Loucy (cell line): Measurements from ENCODE around the gene PPIA.
A peak's percentile ranks its signal among the peaks of the same experiment; 100 is the strongest.

ENCODE experiments used
- H2AFZ ChIP-seq: fragments of 200-600 bp; sonication (generic); 2 replicates; pipeline ENCODE4 v1.6.0; 2016; ENCODE audit warnings: antibody characterized with exemption, mild to moderate bottlenecking, low read length, moderate library complexity
- H3F3A ChIP-seq: fragments of 200-600 bp; 2 replicates; pipeline ENCODE4 v1.6.0; 2016; ENCODE audit warnings: antibody characterized with exemption, low read depth, mild to moderate bottlenecking
- H3K27me3 ChIP-seq: fragments of 200-600 bp; sonication (generic); 2 replicates; pipeline ENCODE4 v1.6.1; 2014; ENCODE audit warnings: low read length, mild to moderate bottlenecking; ENCODE audit not compliant: insufficient read depth, poor library complexity, severe bottlenecking
- H3K36me3 ChIP-seq: fragments of 200-600 bp; sonication (generic); 2 replicates; pipeline ENCODE4 v1.6.1; 2016; ENCODE audit warnings: low read length; ENCODE audit not compliant: insufficient read depth
- H3K4me1 ChIP-seq: fragments of 200-600 bp; sonication (generic); 2 replicates; pipeline ENCODE4 v1.5.1; 2014; ENCODE audit warnings: low read length, mild to moderate bottlenecking; ENCODE audit not compliant: insufficient read depth, poor library complexity, severe bottlenecking
- H3K4me2 ChIP-seq: fragments of 200-600 bp; sonication (generic); 2 replicates; pipeline ENCODE4 v1.6.0; 2014; ENCODE audit warnings: antibody characterized with exemption, low read length, low read depth, mild to moderate bottlenecking; ENCODE audit not compliant: poor library complexity, severe bottlenecking
- H3K4me3 ChIP-seq: fragments of 200-600 bp; sonication (generic); 2 replicates; pipeline ENCODE4 v1.5.1; 2014; ENCODE audit warnings: low read length, mild to moderate bottlenecking, mixed read lengths; ENCODE audit not compliant: poor library complexity, severe bottlenecking
- H3K79me2 ChIP-seq: fragments of 200-600 bp; sonication (generic); 2 replicates; pipeline ENCODE4 v1.6.1; 2014; ENCODE audit warnings: low read length; ENCODE audit not compliant: insufficient read depth
- H3K9ac ChIP-seq: fragments of 200-600 bp; sonication (generic); 2 replicates; pipeline ENCODE4 v1.6.0; 2014; ENCODE audit warnings: mild to moderate bottlenecking, low read depth, low read length, moderate library complexity; ENCODE audit not compliant: poor library complexity, severe bottlenecking
- H3K9me2 ChIP-seq: fragments of 200-600 bp; sonication (generic); replicated peaks from 2 replicates; pipeline ENCODE4 v1.6.1; 2016; ENCODE audit warnings: low read depth, low read length, mixed read lengths
- H3K9me3 ChIP-seq: fragments of 200-600 bp; sonication (generic); 2 replicates; pipeline ENCODE4 v1.6.1; 2014; ENCODE audit warnings: mild to moderate bottlenecking, antibody characterized with exemption, low read length, low read depth; ENCODE audit not compliant: insufficient read depth
- H4K20me1 ChIP-seq: fragments of 200-600 bp; sonication (generic); 2 replicates; pipeline ENCODE4 v1.6.0; 2014; ENCODE audit warnings: antibody characterized with exemption, low read length, mild to moderate bottlenecking; ENCODE audit not compliant: insufficient read depth, poor library complexity, severe bottlenecking
- CTCF ChIP-seq: fragments of 200-600 bp; sonication (generic); conservative IDR thresholded peaks from 2 replicates; pipeline ENCODE4 v1.5.1; 2014; ENCODE audit warnings: mild to moderate bottlenecking, antibody characterized with exemption, low read length
- EZH2phosphoT487 ChIP-seq: fragments of 200-600 bp; IDR thresholded peaks from 2 replicates; pipeline ENCODE4 v1.6.1; 2018; ENCODE audit warnings: antibody characterized with exemption, mild to moderate bottlenecking, moderate library complexity, borderline replicate concordance

PPIA gene

GRCh38 chr7:44794331-44794730 is 2.1 kb upstream of the PPIA start:
- Histone ChIP-seq H3F3A (no peaks in the 10 kb centered on the region), H3K36me3 (peaks cover 17% of the 10 kb centered on the region), H4K20me1 (peaks cover 24% of the 10 kb centered on the region), H3K4me1 (peaks cover 21% of the 10 kb centered on the region), H3K9me2 (no peaks in the 10 kb centered on the region), H2AFZ (no peak overlapping the region), H3K27me3 (no peaks in the 10 kb centered on the region), H3K9ac (peak overlapping the region; percentile 35), H3K4me3 (no peak overlapping the region), H3K4me2 (no peak overlapping the region), H3K9me3 (no peaks in the 10 kb centered on the region), H3K79me2 (peaks cover 39% of the 10 kb centered on the region)
- TF ChIP-seq CTCF: no peak
- no peak for TF ChIP-seq EZH2phosphoT487

GRCh38 chr7:44796034-44796503 is 412 bp upstream of the PPIA start:
- Histone ChIP-seq H3K4me3 (peak overlapping the region; percentile 98), H3K9me3 (no peaks in the 10 kb centered on the region), H4K20me1 (peaks cover 40% of the 10 kb centered on the region), H3K9ac (peak overlapping the region; percentile 99), H3K36me3 (peaks cover 34% of the 10 kb centered on the region), H3K79me2 (peaks cover 57% of the 10 kb centered on the region), H3K9me2 (no peaks in the 10 kb centered on the region), H3F3A (no peaks in the 10 kb centered on the region), H2AFZ (peak overlapping the region; percentile 91), H3K4me2 (peak overlapping the region; percentile 69), H3K4me1 (peaks cover 30% of the 10 kb centered on the region), H3K27me3 (no peaks in the 10 kb centered on the region)
- TF ChIP-seq EZH2phosphoT487: no peak
- no peak for TF ChIP-seq CTCF

- peak overlapping the region; percentile 28; the same call in 1 of the 2 replicates for H2AFZ ChIP-seq
- no peaks in the 10 kb centered on the region for H3K9me2 ChIP-seq
- no peaks in the 10 kb centered on the region for H3K27me3 ChIP-seq
- H3K4me2 ChIP-seq: peak overlapping the region; percentile 100
- peak overlapping the region; percentile 98 for H3K4me3 ChIP-seq
- peak overlapping the region; percentile 99 for H3K9ac ChIP-seq
- peaks cover 30% of the 10 kb centered on the region for H3K4me1 ChIP-seq
- H3K9me3 ChIP-seq: no peaks in the 10 kb centered on the region
- H3K36me3 ChIP-seq: peaks cover 48% of the 10 kb centered on the region
- TF ChIP-seq EZH2phosphoT487 (no peak), CTCF (peak; percentile 61)
- H3K79me2 ChIP-seq: peaks cover 69% of the 10 kb centered on the region
- H4K20me1 ChIP-seq: peaks cover 53% of the 10 kb centered on the region
- H3F3A ChIP-seq: peaks cover 2% of the 10 kb centered on the region; the same call in 1 of the 2 replicates
These were observed 1.1 kb downstream of the PPIA start for GRCh38 chr7:44797329-44798258.
